Epidermal melanocyte (primary cell): ENCODE data around the gene NUMBL.
A peak's percentile ranks its signal among the peaks of the same experiment; 100 is the strongest.

Experiments used
- DNase-seq: peaks from one replicate; pipeline ENCODE4 v3.0.0; 2011; ENCODE audit warnings: low spot score; ENCODE audit not compliant: insufficient read length

NUMBL gene

GRCh38 chr19:40716482-40717324 is 26.3 kb upstream of the NUMBL start, which contains the start of the genes COQ8B and ITPKC:
TSS of gene COQ8B (minus strand) at chr19:40716886. CDS start at chr19:40714632, 2,254 bp downstream.
TSS of gene ITPKC (plus strand) at chr19:40717112. CDS start at chr19:40717136, 24 bp downstream.
- peak; percentile 90 for DNase-seq

- DNase-seq, result no peak
These were observed 25.6 kb upstream of the NUMBL start for GRCh38 chr19:40716031-40716481.

DNA sequence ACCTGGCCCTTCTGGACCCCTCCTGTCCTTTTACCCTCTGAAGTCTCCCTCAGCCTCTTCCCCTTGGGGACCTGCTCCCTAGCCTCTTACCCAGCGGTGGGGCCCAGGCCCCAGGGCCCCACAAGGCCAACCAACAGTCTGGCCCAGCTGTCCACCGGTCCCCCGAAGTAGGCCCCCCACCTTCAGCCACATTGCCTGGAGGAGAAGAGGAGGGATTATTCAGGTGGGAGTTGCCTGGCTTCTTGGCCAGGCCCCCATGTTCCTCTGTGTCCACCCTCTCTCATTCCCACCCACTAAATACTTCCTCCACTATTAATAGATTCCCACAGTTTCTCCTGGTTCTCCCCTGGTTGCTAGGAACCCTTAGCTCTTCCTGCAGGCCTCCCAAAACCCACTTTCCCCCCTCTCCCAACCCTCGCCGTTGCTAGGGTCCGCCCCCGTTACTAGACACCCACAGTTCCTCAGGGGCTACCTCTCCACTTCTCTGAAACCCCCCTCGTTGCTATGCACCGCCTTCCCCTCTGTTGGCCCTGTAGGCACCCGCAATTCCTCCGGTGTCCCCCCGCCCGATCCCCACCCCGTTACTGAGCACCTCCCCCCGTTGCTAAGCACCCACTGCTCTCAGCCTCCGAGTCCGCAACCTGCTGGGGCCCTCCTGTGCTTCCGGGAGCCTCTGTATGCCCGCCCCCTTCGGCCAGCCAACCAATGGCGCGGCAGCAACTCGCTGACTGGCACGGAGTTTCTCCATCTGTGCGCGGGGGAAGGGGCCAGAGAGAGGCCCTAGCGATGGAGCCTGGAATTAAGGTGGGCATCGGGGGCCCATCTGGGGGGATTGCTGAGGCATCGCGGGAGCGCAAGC is 24.2 kb upstream of the NUMBL start:
- peak; percentile 84 for DNase-seq

GRCh38 chr19:40713939-40714338 is 23.5 kb upstream of the NUMBL start:
- DNase-seq, result no peak

DNA sequence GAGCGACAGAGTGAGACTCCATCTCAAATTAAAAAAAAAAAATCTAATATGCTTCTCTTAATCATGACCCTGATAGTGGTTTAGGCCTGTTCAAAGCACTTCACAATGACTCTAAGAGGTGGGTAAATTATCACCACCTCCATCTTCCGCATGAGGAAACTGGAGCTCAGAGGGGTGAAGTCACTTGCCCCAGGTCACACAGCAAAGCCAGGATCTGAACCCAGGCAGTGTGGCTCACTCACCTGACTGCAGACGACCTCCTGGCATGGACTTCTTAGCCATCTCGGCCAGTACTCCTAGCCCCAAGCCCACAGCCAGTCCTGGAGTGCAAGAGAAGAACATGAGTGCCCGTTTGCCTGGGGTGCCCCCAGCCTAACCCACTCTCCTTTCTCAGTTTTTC is 19.4 kb upstream of the NUMBL start:
- no peak for DNase-seq

DNA sequence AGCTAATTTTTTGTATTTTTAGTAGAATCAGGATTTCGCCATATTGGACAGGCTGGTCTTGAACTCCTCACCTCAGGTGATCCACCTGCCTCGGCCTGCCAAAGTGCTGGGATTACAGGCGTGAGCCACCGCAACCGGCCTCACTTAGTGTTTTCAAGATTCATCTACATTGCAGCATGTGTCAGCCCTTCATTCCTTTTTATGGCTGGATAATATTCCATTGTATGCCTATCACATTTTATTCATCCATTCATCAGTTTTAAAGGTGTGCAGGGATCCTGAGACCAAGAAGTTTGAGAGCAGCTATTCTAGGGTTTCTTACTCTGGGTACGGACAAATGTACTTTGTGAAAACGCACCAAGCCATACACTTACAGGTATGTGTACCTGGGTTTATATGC is 17.2 kb upstream of the NUMBL start:
- no peak for DNase-seq

GRCh38 chr19:40705950-40706619 is 15.6 kb upstream of the NUMBL start:
- DNase-seq, result no peak

- no peak for DNase-seq
These were observed 14.9 kb upstream of the NUMBL start for GRCh38 chr19:40705362-40705651.

DNA sequence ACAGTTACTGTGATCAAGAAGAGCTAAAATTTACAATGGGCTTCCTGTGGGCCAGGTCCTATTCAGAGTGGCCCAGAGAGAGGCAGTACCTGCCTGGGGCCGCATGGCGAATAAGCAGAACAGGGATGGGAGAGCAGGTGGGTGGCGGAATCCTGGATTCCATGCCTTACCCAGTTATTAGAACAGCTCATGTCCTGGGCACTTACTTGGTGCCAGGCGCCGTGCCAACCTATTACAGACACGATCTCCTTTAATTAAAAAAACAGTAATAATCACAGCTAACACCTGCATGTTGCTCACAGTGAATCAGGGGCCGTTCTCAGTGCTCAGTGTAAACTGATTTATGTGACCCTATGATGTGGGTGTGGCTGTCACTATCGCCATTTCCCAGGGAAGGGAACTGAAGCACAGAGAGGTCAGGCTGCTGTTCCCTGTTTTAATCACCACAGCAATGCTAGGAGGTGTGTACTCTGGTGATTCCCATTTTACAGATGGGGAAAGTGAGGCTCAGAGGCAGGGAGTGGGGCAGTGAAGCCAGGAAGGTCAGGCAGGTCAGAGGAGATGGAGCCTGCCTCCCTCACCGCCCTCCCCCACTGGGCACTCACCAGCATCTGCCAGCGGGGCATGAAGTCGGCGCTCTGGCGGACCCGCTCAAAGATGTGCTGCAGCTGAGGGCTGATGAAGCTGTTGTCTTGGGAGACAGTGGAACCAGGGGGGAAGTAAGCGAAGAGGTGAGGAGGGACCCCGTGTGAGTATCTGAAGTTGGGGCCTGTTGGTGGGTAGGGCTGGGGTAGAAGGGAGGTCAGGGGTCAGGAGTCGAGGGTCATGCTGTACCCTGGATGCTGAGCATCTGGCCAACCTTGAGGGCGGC is 14.3 kb upstream of the NUMBL start:
- no peak for DNase-seq

DNA sequence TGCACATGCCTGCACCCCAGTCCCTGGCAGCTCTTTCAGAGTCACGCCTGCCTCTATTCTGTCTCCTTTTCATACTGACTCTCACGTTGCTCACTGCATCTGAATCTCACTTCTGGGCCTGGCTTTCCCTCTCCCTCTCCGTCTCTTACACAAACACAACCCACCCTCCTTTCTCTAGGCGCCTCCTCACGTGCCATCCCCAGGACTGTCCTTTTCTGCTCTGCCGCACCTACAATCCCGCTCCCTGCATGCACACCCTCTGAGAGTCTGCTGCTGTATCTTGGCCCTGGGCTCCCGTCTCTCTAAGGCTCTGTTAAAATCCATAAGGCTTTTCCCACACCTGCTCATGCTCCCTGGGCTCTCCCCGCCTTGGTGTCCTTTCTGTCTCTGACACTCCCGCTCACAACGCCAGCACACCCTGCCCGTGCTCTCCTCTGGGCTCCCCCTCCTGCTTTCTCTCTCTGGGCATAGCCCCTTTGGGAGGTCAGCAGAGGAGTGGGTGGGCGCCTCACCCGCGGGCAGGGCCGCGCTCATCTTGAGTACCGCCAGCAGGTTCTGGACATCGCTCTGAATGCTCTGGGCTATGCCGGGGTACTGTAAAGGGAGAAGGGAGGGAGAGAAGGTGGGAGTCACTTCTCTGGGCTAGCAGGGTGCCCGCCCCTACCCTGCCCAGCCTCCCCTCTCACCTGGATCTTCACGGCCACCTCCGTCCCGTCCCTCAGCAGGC is 12.7 kb upstream of the NUMBL start:
- no peak for DNase-seq

GRCh38 chr19:40702337-40703012 is 12.0 kb upstream of the NUMBL start:
- DNase-seq, result no peak

- DNase-seq, result no peak
These were observed 11.3 kb upstream of the NUMBL start for GRCh38 chr19:40701758-40702157.

- no peak for DNase-seq
These were observed 9.6 kb upstream of the NUMBL start for GRCh38 chr19:40700083-40700482.

GRCh38 chr19:40697007-40697406 is 6.6 kb upstream of the NUMBL start:
- DNase-seq, result no peak

DNA sequence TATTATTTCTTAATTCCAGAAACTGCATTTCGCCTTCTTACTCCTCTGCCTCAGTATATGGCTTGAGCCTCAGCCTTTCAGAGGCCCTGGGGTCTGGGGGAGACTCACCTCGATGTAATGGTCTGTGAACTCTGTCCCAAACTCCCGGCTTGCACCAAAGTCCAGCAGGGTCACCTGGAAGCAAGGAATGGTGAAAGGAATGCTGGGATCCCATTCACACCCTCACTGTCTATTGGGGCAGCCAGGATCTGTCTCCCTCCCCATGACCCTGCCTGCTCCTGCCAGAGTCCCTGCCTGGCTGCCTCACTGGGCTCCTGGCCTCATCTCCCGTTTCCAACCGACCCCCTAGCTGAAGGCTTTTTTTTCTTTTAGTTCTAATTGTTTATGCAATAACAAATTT is 5.4 kb upstream of the NUMBL start:
- no peak for DNase-seq

DNA sequence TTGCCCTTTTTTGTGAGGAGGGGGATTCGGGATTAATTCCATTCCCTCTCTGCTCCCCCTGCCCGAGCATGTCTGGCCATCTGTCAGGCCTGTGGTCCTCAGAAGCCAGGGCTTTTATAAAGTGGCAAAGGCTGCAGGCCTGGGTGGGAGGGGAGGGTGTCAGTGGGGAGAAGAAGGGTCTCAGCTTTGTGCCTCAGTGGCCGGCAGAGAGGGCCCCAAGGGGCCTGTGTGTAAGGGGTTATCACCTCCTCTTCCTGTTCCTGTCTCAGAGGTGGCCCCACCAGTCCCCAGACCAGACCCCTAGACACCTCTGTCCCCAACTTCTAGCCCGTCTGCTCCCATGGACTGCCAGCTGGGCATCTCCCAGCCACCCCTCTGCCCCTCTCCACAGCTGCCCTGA is 3.4 kb upstream of the NUMBL start:
- no peak for DNase-seq

- no peak for DNase-seq
These were observed 2.8 kb upstream of the NUMBL start for GRCh38 chr19:40693150-40693788.

DNA sequence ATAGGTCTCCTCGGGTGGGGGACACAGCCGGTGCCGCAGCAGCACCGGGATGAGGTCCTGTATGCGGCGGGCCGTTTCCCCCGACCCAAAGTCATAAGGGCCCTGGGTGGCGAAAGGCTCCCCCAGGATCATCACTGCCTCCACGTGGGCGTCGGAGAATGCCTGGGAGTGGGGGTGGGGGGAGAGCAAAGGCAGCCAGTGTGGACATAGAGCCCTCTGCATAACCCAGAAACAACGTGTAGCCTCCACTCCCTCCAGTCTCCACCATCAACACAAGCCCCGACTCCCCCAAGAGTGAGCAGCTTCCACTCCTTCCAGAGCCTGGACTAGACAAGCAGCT is 1.7 kb upstream of the NUMBL start:
- DNase-seq, result no peak
